GM18858 (cell line): Measurements from ENCODE around the gene RNU5B-1.
"Not testable (repeated sequence)": the region's sequence is repeated elsewhere in the genome, so short reads cannot be mapped to it uniquely, and the experiment has no call there.

ENCODE experiments used
- ATAC-seq: cut with Tn5 transposase; IDR thresholded peaks from one replicate; pipeline ENCODE4 v1.9.1; 2021; ENCODE audit not compliant: unreplicated experiment

RNU5B-1 gene

DNA sequence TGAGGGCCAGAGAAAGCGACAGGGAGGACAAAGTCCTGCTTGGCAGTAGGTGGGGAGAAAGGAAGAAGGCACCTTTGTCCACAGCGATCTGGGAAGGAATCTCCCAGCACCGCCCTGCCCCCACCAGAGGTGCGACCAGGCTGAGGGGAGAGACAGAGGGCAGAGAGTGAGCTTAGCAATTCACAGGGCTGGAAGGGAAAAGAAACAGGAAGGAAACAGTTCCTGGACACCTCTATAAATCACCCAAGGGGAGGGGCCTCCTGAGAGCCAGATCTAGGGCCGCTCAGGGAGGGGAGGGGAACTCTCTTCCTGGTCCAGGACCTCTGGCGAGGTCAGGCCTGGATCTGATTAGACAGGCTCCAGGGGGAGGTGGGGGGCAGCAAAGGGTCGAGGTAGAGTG lies 35.4 kb downstream of the RNU5B-1 start:
- no peak for ATAC-seq

DNA sequence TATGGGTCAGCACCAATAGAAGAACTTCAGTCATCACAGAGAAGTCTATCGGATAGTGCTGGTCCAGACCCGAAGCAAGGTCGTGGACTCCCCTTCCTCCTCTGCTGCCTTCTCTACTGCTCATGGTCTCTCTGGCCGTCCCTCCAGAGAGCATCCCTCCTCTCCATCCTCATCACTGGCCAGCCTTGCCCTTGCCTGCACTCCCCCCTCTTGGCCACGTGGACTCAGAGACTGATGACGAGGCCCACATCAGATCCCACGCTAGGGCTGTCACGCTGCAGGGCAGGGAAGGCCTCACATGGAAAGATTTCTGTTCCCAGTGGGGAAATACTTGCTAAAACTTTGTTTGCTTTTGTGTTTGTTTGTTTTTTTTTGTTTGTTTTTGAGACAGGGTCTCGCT lies 38.0 kb downstream of the RNU5B-1 start:
- ATAC-seq: no peak

DNA sequence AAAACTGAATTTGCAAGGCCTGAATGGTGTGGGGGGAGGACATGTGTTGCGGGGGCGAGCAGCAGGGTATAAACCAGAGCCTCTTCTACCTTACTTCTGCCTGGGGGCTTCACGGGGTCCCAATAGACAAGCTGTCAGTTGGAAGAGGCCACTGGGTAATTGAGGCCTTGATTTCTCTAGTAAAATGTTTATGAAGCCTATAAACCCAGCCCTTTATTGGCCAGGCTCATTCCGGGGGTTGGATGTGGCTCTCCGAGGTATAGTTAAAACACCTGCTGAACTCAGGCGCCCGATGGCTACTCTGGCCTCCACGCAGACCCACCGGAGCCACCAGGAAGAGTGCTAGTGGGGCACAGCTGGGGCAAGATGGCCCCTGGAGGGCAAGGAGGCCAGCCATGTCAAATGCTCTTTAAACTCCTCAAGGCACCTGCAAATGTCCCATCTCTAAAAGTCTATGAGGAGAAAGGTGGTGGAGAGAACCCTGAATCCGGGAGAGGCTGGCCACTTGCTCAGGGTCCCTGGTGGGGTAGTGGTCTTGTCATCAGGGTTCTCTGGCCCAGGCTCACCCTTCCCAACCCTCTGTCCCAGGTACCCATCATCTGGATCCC lies 39.0 kb downstream of the RNU5B-1 start:
- no peak for ATAC-seq

DNA sequence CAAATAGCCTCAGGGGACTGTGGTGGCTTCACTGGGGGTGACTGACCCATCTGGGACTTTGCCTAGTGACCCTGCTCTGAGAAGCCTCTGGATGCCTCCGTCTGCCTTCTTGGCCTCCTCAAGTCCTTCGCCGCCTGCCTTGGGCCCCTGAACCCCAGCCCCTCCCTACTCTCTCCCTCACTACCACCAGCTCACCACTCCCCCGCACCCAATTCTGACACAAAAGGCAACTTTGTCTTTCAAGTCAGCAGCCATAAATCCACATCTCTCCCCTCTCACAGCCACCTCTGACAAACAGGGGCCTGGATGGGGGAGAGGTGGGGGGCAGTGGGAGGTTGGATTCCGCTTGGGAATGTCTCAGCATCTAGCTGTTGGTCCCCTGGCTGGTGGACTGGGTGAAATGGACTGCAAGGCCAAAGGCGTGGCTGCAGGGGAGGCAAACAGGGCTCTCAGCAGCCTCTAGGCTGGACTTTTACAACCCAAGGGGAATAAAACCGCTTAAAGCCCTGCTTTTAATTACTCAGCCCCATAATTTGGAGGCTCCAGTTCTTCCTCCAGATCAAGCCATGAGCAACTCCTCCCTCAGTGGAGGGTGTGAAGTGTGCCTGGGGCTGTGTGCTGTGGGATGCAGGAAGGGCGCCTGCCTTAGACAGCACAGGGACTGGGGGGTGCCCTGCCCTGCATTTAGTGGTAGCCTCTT lies 39.9 kb downstream of the RNU5B-1 start:
- ATAC-seq: no peak

DNA sequence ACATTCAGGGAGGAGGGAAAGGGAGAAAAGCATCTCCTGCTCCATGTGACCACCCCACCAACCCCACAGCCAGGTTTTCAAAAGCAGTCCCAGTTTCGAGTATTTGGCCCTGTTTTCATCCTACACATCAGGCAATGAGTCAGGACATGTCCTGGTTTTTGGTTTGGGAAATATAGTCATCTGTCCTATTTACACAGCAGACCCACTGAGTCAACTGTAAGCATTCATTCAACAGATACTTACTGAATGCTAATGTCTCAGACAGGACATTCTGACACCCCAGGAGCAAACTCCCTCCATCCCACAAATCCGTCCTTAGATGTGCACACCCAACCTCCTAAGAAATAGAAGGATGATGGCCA lies 40.4 kb downstream of the RNU5B-1 start:
- ATAC-seq: no peak

DNA sequence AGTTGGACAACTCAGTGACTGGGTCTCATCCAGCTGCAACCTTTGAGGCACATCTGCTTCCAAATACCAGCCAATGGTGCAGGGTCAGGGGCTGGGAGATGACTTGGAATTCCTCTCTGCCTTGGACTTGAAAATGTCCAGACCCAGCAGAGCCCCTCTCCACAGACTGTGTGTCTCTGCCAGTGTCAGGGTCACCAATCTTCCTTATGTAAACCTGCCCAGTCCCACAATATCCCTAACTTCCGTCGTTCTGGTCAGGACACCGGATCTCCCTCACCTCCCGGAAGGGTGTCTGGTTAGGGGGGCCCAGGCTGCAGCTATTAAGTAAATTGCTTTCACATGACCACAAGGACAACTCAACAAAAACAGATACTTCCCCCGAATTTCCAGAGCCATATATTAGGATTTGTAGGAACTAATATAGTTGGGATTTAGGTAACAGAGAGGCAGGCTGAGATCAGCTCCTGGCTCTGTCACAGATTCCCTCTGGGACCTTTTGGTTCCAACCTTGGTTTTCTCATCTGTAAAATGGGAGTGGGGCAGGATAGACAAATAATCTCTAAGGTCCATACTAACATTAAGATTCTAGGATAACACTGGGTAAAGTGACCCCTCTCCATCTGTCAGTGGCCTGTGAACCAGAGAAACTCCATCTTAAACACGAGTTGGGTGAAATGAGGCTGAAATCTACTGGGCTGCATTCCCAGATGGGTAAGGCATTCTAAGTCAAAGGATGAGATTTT lies 42.5 kb downstream of the RNU5B-1 start:
- ATAC-seq: no peak

GRCh38 chr15:65347756-65348155 lies 43.3 kb downstream of the RNU5B-1 start:
- ATAC-seq: not testable (repeated sequence)

DNA sequence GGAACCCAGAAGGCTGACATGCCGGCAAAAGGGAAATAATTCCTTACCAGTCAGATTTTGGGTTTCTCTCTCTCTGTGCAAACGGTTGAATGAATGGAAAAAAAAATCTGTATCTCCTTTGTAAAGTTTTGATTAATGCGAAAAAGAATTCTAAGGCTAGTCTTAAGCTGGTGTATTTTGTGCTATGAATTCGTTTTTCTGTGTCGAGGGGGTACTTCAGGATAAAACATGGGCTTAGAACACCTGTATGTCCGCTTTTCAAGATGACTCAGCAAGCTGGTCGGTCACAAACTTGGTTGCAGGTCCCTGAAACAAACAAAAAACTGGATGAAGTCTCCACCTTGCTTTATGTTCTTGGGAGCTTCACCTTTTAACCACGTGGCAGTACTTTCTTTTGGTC lies 44.9 kb downstream of the RNU5B-1 start:
- ATAC-seq: no peak

GRCh38 chr15:65351972-65352371 lies 47.5 kb downstream of the RNU5B-1 start:
- ATAC-seq: not testable (repeated sequence)
